ENCODE data around the gene FILIP1L. TPM values are rescaled to one million over a fixed set of nuclear protein-coding genes. Genes with fewer than 3 reads are reported as not detected.

FILIP1L gene
- total RNA-seq, 1 experiment from 2014 or later: 0.07 TPM

GRCh38 chr3:100081311-100081710 is 33.0 kb downstream of the FILIP1L start:
- Histone ChIP-seq H2BK5ac (ENCODE audit: insufficient read length, low read length) (no peak overlapping the region), H4K5ac (ENCODE audit: insufficient read length, low read depth, low read length) (no peak overlapping the region), H3K9ac (ENCODE audit: extremely low read depth, insufficient read length, low read length) (no peak overlapping the region), H3K4me1 (ENCODE audit: insufficient read depth, low read length) (no peaks in the 10 kb centered on the region), H2AK5ac (ENCODE audit: insufficient read length, low read length) (no peak overlapping the region), H3K23ac (ENCODE audit: insufficient read length, low read depth, low read length) (no peak overlapping the region), H3T11ph (ENCODE audit: low read length) (no peak overlapping the region), H2BK120ac (ENCODE audit: low read depth, low read length, poor library complexity, severe bottlenecking) (no peak overlapping the region), H3K14ac (ENCODE audit: insufficient read depth, low read length) (no peak overlapping the region), H3K18ac (ENCODE audit: insufficient read length, low read depth, low read length) (no peak overlapping the region), H3K56ac (ENCODE audit: insufficient read length, low read depth, low read length) (no peak overlapping the region), H3K27me3 (ENCODE audit: insufficient read depth, low read length) (no peaks in the 10 kb centered on the region), H4K91ac (ENCODE audit: insufficient read length, low read depth, low read length) (no peak overlapping the region), H2AFZ (ENCODE audit: low read length) (no peak overlapping the region), H3K23me2 (ENCODE audit: insufficient read length, low read depth, low read length, poor library complexity, severe bottlenecking) (no peaks in the 10 kb centered on the region), H3K4me2 (ENCODE audit: insufficient read depth, insufficient read length, low read length) (no peak overlapping the region), H3K79me1 (ENCODE audit: insufficient read depth, low read depth, low read length, poor library complexity, severe bottlenecking) (no peaks in the 10 kb centered on the region), H2BK15ac (ENCODE audit: low read depth, low read length) (no peak overlapping the region), H2BK12ac (ENCODE audit: insufficient read length, low read depth, low read length) (no peak overlapping the region), H4K20me1 (ENCODE audit: control insufficient read depth, insufficient read depth, insufficient read length) (no peaks in the 10 kb centered on the region), H4K8ac (replicated peaks; ENCODE audit: insufficient read length, low read depth, low read length) (no peak overlapping the region), H3K9me3 (ENCODE audit: control insufficient read depth, low read depth, low read length) (no peaks in the 10 kb centered on the region), H3K79me2 (ENCODE audit: insufficient read depth, low read length) (no peaks in the 10 kb centered on the region), H3K27ac (ENCODE audit: insufficient read length, low read depth, low read length) (no peak overlapping the region), H3K4ac (ENCODE audit: low read depth, low read length) (no peak overlapping the region), H2BK20ac (ENCODE audit: low read depth, low read length, poor library complexity, severe bottlenecking) (no peak overlapping the region)
- Mint-ChIP-seq H3K4me3 (no peak overlapping the region), H3K36me3 (ENCODE audit: insufficient read depth in 1 of 3, low read depth in 3 of 3) (no peaks in the 10 kb centered on the region), H3K27me3 (ENCODE audit: low read depth) (no peaks in the 10 kb centered on the region), H3K27ac (no peak overlapping the region), H3K9me3 (no peaks in the 10 kb centered on the region), H3K4me1 (peaks cover 2% of the 10 kb centered on the region in 2 experiments; a peak in 2 of 4 replicates)
- no peak for TF ChIP-seq CTCF (conservative IDR thresholded peaks at IDR 0.05)
- DNase-seq: no peak
- no CpG with 5 or more reads among the region's 1 CpG for WGBS (ENCODE audit: extremely low coverage, insufficient read length, low lambda C conversion rate)
